Activated CD4-positive, alpha-beta T cell treated with anti-CD3 and anti-CD28 coated beads for 24 hours (primary cell): ENCODE results near the gene SLC18A3.

Source experiments
- DNase-seq, 2 donors: peaks; one replicate each; pipeline ENCODE4 v3.0.0-alpha.2; 2020; ENCODE audit warnings: low read depth in 2 of 2

The SLC18A3 gene

GRCh38 chr10:49627038-49627437 is 16.9 kb downstream of the SLC18A3 start:
- DNase-seq: no peak

- no peak for DNase-seq
Observed at GRCh38 chr10:49627644-49628247, 17.6 kb downstream of the SLC18A3 start.

GRCh38 chr10:49628599-49628998 is 18.5 kb downstream of the SLC18A3 start:
- DNase-seq: no peak

- no peak for DNase-seq
Observed at GRCh38 chr10:49629431-49629881, 19.3 kb downstream of the SLC18A3 start.

GRCh38 chr10:49631975-49632374 is 21.9 kb downstream of the SLC18A3 start:
- no peak for DNase-seq

- DNase-seq: no peak
Observed at GRCh38 chr10:49632406-49633317, 22.6 kb downstream of the SLC18A3 start.

GRCh38 chr10:49633327-49634068 is 23.4 kb downstream of the SLC18A3 start:
- DNase-seq: no peak

- DNase-seq: no peak
Observed at GRCh38 chr10:49634069-49634660, 24.1 kb downstream of the SLC18A3 start.

GRCh38 chr10:49642311-49642710 is 32.2 kb downstream of the SLC18A3 start:
- no peak for DNase-seq

- no peak for DNase-seq
Observed at GRCh38 chr10:49643241-49644034, 33.3 kb downstream of the SLC18A3 start.

GRCh38 chr10:49644035-49644646 is 34.0 kb downstream of the SLC18A3 start:
- DNase-seq: no peak

GRCh38 chr10:49645417-49645816 is 35.3 kb downstream of the SLC18A3 start:
- no peak for DNase-seq

- no peak for DNase-seq
Observed at GRCh38 chr10:49645871-49646870, 36.1 kb downstream of the SLC18A3 start.

- DNase-seq: no peak
Observed at GRCh38 chr10:49647554-49647953, 37.4 kb downstream of the SLC18A3 start.

- no peak for DNase-seq
Observed at GRCh38 chr10:49647985-49648795, 38.1 kb downstream of the SLC18A3 start.

GRCh38 chr10:49649294-49649693 is 39.2 kb downstream of the SLC18A3 start:
- peak in 1 of 2 donors; percentile 3 for DNase-seq

GRCh38 chr10:49649936-49650723 is 40.0 kb downstream of the SLC18A3 start:
- DNase-seq: no peak

GRCh38 chr10:49650724-49651034 is 40.6 kb downstream of the SLC18A3 start:
- no peak for DNase-seq
